HCT116 (cell line): ENCODE results near the gene RAET1L. TPM values are rescaled to one million over a fixed set of nuclear protein-coding genes. Genes with fewer than 3 reads are reported as not detected.

Experiments
- ATAC-seq: fragments of 200-7000 bp; cut with Tn5 transposase; 2 replicates; pipeline ENCODE4 v1.9.1; 2020; ENCODE audit warnings: mild to moderate bottlenecking, moderate library complexity
- BruUV-seq: library from RNA; stranded (reverse); fragments of 400-500 nt; replicated peaks from 2 replicates; lab custom pipeline; 2021; lab: Mats Ljungman, UMichigan
- CTCF ChIA-PET: fragments of 300-600 bp; sonication (Branson Sonifier 250); formaldehyde crosslinking; loops from one replicate; lab custom pipeline; 2021; ENCODE audit warnings: antibody characterized with exemption; lab: Charles Lee
- POLR2A ChIA-PET: fragments of 300-600, 350-600 bp; sonication (Branson Sonifier 250); formaldehyde crosslinking; loops from one replicate; lab custom pipeline; 2021; ENCODE audit warnings: antibody characterized with exemption; lab: Charles Lee
- RAD21 ChIA-PET, 2 experiments: fragments of 300-600 bp; sonication (Branson Sonifier 250); formaldehyde crosslinking; loops; one replicate each; lab custom pipeline; 2023; ENCODE audit warnings: low total read pairs in 2 of 2; ENCODE audit not compliant: uncharacterized antibody in 2 of 2, unreplicated experiment in 2 of 2, low non-redundant PET in 1 of 2; lab: Charles Lee
- DNase-seq: peaks from one replicate; pipeline ENCODE4 v3.0.0-alpha.2; 2010; ENCODE audit warnings: low read depth, low spot score
- H2AFZ ChIP-seq: fragments of 200-600 bp; shearing (Covaris generic), sonication (generic); 2 replicates; pipeline ENCODE4 v1.6.1; 2017; ENCODE audit warnings: low read depth, mixed run types, mixed read lengths, antibody characterized with exemption, low read length; ENCODE audit not compliant: poor library complexity, severe bottlenecking
- H3K27ac ChIP-seq: 2 replicates; pipeline ENCODE4 v1.5.1; 2012; ENCODE audit warnings: low read depth, low read length
- H3K27me3 ChIP-seq: fragments of 200-600 bp; sonication (generic); 2 replicates; pipeline ENCODE4 v1.6.1; 2016; ENCODE audit warnings: mixed run types, low read length, mixed read lengths; ENCODE audit not compliant: insufficient read depth
- H3K36me3 ChIP-seq, 2 experiments: fragments of 200-500 bp in 1 of 2; fragments of 200-600 bp in 1 of 2; sonication (Bioruptor generic) in 1 of 2; sonication (generic) in 1 of 2; 2 replicates each; pipeline versions ENCODE4 v1.5.1 to v1.6.1; 2014 to 2016; ENCODE audit warnings: low read length in 2 of 2, inconsistent platforms in 1 of 2, mixed read lengths in 1 of 2, mixed run types in 1 of 2; ENCODE audit not compliant: insufficient read depth in 2 of 2, control insufficient read depth in 1 of 2
- H3K4me1 ChIP-seq, 2 experiments: fragments of 200-600 bp in 1 of 2; sonication (generic) in 1 of 2; 2 replicates each; pipeline versions ENCODE4 v1.5.1 to v1.6.1; 2012 to 2017; ENCODE audit warnings: low read length in 2 of 2, inconsistent platforms in 1 of 2, mild to moderate bottlenecking in 1 of 2, mixed read lengths in 1 of 2, mixed run types in 1 of 2, moderate library complexity in 1 of 2; ENCODE audit not compliant: insufficient read depth in 2 of 2, control insufficient read depth in 1 of 2
- H3K4me2 ChIP-seq: fragments of 200-600 bp; sonication (generic); 2 replicates; pipeline ENCODE4 v1.6.1; 2017; ENCODE audit warnings: mixed run types, low read length, mixed read lengths
- H3K4me3 ChIP-seq, 2 experiments: fragments of 200-600 bp in 1 of 2; sonication (generic) in 1 of 2; replicated peaks in 1 of 2; 2 replicates each; pipeline ENCODE4 v1.5.1; 2011 to 2016; ENCODE audit warnings: low read length in 2 of 2, control low read depth in 1 of 2, low read depth in 1 of 2, mild to moderate bottlenecking in 1 of 2, mixed read lengths in 1 of 2, mixed run types in 1 of 2
- H3K79me2 ChIP-seq: fragments of 200-600 bp; sonication (generic); 2 replicates; pipeline ENCODE4 v1.6.1; 2017; ENCODE audit warnings: mild to moderate bottlenecking, mixed run types, low read length, moderate library complexity, mixed read lengths; ENCODE audit not compliant: insufficient read depth
- H3K9ac ChIP-seq: fragments of 200-600 bp; sonication (generic); 2 replicates; pipeline ENCODE4 v1.6.1; 2016; ENCODE audit warnings: low read length, mixed read lengths
- H3K9me2 ChIP-seq: fragments of 200-600 bp; sonication (generic), shearing (Covaris generic); 2 replicates; pipeline ENCODE4 v1.6.1; 2017; ENCODE audit warnings: mixed run types, mild to moderate bottlenecking, moderate library complexity; ENCODE audit not compliant: insufficient read depth
- H3K9me3 ChIP-seq, 2 experiments: fragments of 200-500 bp in 1 of 2; fragments of 200-600 bp in 1 of 2; sonication (Bioruptor generic) in 1 of 2; sonication (generic) in 1 of 2; 2 replicates each; pipeline ENCODE4 v1.6.1; 2014 to 2017; ENCODE audit warnings: low read length in 2 of 2, mixed read lengths in 2 of 2, inconsistent platforms in 1 of 2, low read depth in 1 of 2, mild to moderate bottlenecking in 1 of 2, mixed run types in 1 of 2, moderate library complexity in 1 of 2; ENCODE audit not compliant: control insufficient read depth in 1 of 2, insufficient read depth in 1 of 2
- H4K20me1 ChIP-seq: fragments of 200-600 bp; sonication (generic), shearing (Covaris generic); 2 replicates; pipeline ENCODE4 v1.6.1; 2017; ENCODE audit warnings: mixed run types, mild to moderate bottlenecking, moderate library complexity; ENCODE audit not compliant: insufficient read depth
- CBX3 ChIP-seq: IDR thresholded peaks from 2 replicates; pipeline ENCODE4 v1.6.1; 2012; ENCODE audit warnings: low read depth
- CEBPB ChIP-seq: IDR thresholded peaks from 2 replicates; pipeline ENCODE4 v1.6.1; 2012; ENCODE audit warnings: low read depth
- EZH2 ChIP-seq: fragments of 200-600 bp; sonication (generic); IDR thresholded peaks from 2 replicates; pipeline ENCODE4 v1.6.1; 2017; ENCODE audit warnings: antibody characterized with exemption, mixed run types
- POLR2A ChIP-seq: IDR thresholded peaks from 2 replicates; pipeline ENCODE4 v1.7.0; 2011; ENCODE audit warnings: borderline replicate concordance; ENCODE audit not compliant: insufficient read depth, insufficient read length; ENCODE audit errors: extremely low read depth
- SIN3A ChIP-seq: IDR thresholded peaks from 2 replicates; pipeline ENCODE4 v1.6.1; 2012; ENCODE audit warnings: low read depth
- SP1 ChIP-seq: IDR thresholded peaks from 2 replicates; pipeline ENCODE4 v1.6.1; 2012; ENCODE audit warnings: low read depth
- ZFX ChIP-seq: fragments of 450-650 bp; IDR thresholded peaks from 2 replicates; pipeline ENCODE4 v1.6.1; 2017
- ZNF274 ChIP-seq: fragments of 200-500 bp; sonication (Bioruptor generic); IDR thresholded peaks from 2 replicates; pipeline ENCODE4 v1.6.1; 2014; ENCODE audit warnings: mild to moderate bottlenecking, low read depth, low read length, inconsistent platforms
- intact Hi-C: fragments of 100-400 bp; cut with micrococcal nuclease; formaldehyde crosslinking; loops from 2 replicates; pipeline ENCODE4 v1.10.0; 2022
- total RNA-seq: library from RNA; stranded (reverse); gene quantifications from one replicate; pipeline ENCODE4 v1.2.1, GENCODE V29; 2021; ENCODE audit not compliant: unreplicated experiment
- TF ChIP-seq, protein P1 (sequence below), 3 experiments: fragments of 200-600 bp in 1 of 3; sonication (generic) in 1 of 3; IDR thresholded peaks in 2 of 3; conservative IDR thresholded peaks in 1 of 3; 2 replicates each; pipeline ENCODE4 v1.5.1; 2012 to 2017; ENCODE audit warnings: low read depth in 2 of 3, low read length in 2 of 3, antibody characterized with exemption in 1 of 3, borderline replicate concordance in 1 of 3, control low read depth in 1 of 3, mild to moderate bottlenecking in 1 of 3, mixed read lengths in 1 of 3, mixed run types in 1 of 3, moderate library complexity in 1 of 3; ENCODE audit not compliant: insufficient read depth in 1 of 3

RAET1L gene
- total RNA-seq, 1 experiment from 2014 or later, result 1.5 TPM

DNA sequence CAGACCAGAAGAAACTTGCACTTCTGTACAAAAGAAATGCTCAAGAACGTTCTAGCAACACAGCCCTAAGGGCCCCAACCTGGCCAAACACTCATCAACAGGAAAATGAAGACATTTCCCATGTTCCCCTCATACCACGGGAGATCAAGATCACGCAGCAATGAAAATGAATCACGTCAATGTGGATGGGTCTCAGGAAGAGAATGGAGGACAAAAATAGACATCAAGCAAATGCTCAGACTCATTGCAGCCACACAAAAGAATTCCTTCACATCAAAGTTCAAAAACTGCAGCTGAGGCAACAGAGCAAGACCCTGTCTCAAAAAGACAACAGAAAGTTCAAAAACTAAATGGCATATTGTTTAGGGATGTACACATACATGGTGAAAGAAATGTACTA is 25.5 kb upstream of the RAET1L start:
- Histone ChIP-seq H4K20me1 (no peaks in the 10 kb centered on the region), H3K27me3 (peaks cover 15% of the 10 kb centered on the region; the same call in 1 of the 2 replicates), H3K4me1 (peaks cover 0 to 5% of the 10 kb centered on the region in 2 experiments; a peak in 2 of 4 replicates), H3K79me2 (no peaks in the 10 kb centered on the region)
- BruUV-seq, result no TSS peak
- no peak for TF ChIP-seq SP1
- TF ChIP-seq, all 23 proteins: peak for 0
- CTCF ChIA-PET, result no interaction called here
- DNase-seq (no peak), ATAC-seq (no peak)
- intact Hi-C loops, result no loop called here
- H3K4me3 ChIP-seq, result no peak overlapping the region
- no peaks in the 10 kb centered on the region for H3K36me3 ChIP-seq
- H3K27ac ChIP-seq, result no peak overlapping the region
- H3K4me2 ChIP-seq, result no peak overlapping the region
- H2AFZ ChIP-seq, result no peak overlapping the region
- no peaks in the 10 kb centered on the region for H3K9me2 ChIP-seq
- no peak overlapping the region for H3K9ac ChIP-seq
- RAD21 ChIA-PET, result no interaction called here
- no peaks in the 10 kb centered on the region for H3K9me3 ChIP-seq
- POLR2A ChIA-PET, result no interaction called here

DNA sequence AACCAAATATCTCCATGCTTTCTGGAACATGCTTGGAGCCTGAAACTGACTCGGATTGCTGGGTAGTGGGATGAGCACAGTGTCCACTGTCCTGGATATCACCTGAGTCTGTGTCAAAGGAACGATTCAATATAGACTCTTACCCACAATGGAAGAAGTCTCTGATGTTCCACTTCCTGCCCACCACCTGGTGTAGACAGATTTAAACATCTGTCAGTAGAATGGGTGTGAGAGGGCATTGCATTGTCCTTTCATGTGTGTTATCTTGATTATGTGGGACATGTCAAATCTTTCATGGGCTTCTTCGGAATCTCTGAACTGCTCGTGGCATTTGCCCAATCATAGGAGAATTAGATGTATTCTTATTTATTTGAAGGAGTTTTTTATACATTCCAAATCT is 22.8 kb upstream of the RAET1L start:
- TF ChIP-seq CBX3, result no peak
- no peak for TF ChIP-seq POLR2A
- TF ChIP-seq SIN3A, result no peak
- no peak for TF ChIP-seq EZH2
- TF ChIP-seq ZNF274, result no peak
- no peak for TF ChIP-seq CEBPB
- TF ChIP-seq ZFX, result no peak
- TF ChIP-seq, protein P1, sequence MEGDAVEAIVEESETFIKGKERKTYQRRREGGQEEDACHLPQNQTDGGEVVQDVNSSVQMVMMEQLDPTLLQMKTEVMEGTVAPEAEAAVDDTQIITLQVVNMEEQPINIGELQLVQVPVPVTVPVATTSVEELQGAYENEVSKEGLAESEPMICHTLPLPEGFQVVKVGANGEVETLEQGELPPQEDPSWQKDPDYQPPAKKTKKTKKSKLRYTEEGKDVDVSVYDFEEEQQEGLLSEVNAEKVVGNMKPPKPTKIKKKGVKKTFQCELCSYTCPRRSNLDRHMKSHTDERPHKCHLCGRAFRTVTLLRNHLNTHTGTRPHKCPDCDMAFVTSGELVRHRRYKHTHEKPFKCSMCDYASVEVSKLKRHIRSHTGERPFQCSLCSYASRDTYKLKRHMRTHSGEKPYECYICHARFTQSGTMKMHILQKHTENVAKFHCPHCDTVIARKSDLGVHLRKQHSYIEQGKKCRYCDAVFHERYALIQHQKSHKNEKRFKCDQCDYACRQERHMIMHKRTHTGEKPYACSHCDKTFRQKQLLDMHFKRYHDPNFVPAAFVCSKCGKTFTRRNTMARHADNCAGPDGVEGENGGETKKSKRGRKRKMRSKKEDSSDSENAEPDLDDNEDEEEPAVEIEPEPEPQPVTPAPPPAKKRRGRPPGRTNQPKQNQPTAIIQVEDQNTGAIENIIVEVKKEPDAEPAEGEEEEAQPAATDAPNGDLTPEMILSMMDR (IDR thresholded peaks at IDR 0.05 in 2 of 3, conservative IDR thresholded peaks at IDR 0.05 in 1 of 3; ENCODE audit: borderline replicate concordance in 1 of 3, insufficient read depth in 1 of 3, low read depth in 2 of 3, low read length in 2 of 3), result no peak
- H3K4me1 ChIP-seq, result peaks cover 0 to 5% of the 10 kb centered on the region in 2 experiments; a peak in 2 of 4 replicates
- CTCF ChIA-PET, result no interaction called here

More for the DNA sequence above, 22.8 kb upstream of the RAET1L start:
- H3K4me2 ChIP-seq, result no peak overlapping the region
- H3K79me2 ChIP-seq, result no peaks in the 10 kb centered on the region
- no peak overlapping the region for H2AFZ ChIP-seq
- no peaks in the 10 kb centered on the region for H3K36me3 ChIP-seq
- ATAC-seq (no peak), DNase-seq (no peak)
- POLR2A ChIA-PET, result no interaction called here
- H3K27me3 ChIP-seq, result peaks cover 5% of the 10 kb centered on the region; the same call in 1 of the 2 replicates
- H3K9ac ChIP-seq, result no peak overlapping the region
- no peak overlapping the region for H3K27ac ChIP-seq
- no peak overlapping the region for H3K4me3 ChIP-seq
- no peaks in the 10 kb centered on the region for H3K9me2 ChIP-seq
- intact Hi-C loops, result no loop called here
- RAD21 ChIA-PET, result no interaction called here
- BruUV-seq, result no TSS peak
- no peaks in the 10 kb centered on the region for H3K9me3 ChIP-seq
- no peaks in the 10 kb centered on the region for H4K20me1 ChIP-seq
